ENCODE measurements around the gene PTPDC1. TPM values are rescaled to one million over a fixed set of nuclear protein-coding genes. Genes with fewer than 3 reads are reported as not detected.

The PTPDC1 gene
- total and polyA plus RNA-seq, 2 of the 4 experiments (the other 2 are of a cell fraction): 3.9 to 6.1 TPM

DNA sequence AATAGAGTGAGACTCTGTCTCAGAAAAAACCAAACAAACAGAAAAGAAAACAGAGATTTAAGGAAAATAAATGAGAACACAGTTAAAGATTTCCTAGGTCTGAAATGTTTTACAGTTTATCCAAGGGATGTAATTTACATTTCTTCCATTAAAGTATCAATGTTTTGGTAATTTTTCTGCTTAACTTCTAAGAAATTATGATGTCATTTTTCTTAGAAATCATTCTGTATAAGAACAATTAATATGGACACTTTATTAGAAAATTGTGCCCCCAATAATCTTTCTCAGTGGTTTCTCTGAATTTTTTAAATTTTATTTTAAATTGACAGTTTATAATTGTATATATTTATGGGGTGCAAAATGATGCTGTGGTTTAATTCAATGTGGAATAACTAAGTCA is 49.8 kb upstream of the PTPDC1 start:
- Histone ChIP-seq H3K4ac (ENCODE audit: low read depth, low read length) (no peak overlapping the region), H3K9ac (ENCODE audit: low read depth, low read length) (no peak overlapping the region), H2BK120ac (ENCODE audit: low read depth, low read length) (no peak overlapping the region), H3K56ac (ENCODE audit: extremely low read depth, insufficient read depth, low read length) (no peak overlapping the region), H2AK9ac (replicated peaks; ENCODE audit: low read depth, low read length, poor library complexity) (no peak overlapping the region), H4K5ac (ENCODE audit: low read depth, low read length) (no peak overlapping the region), H3K4me2 (ENCODE audit: low read depth, low read length) (no peak overlapping the region), H3K9me1 (ENCODE audit: insufficient read depth, low read length) (no peaks in the 10 kb centered on the region), H4K20me1 (ENCODE audit: insufficient read depth, low read length) (no peaks in the 10 kb centered on the region), H3K23ac (ENCODE audit: low read depth, low read length) (no peak overlapping the region), H4K8ac (ENCODE audit: low read depth in 2 of 2, low read length in 2 of 2) (no peak overlapping the region), H2BK15ac (ENCODE audit: low read depth, low read length) (no peak overlapping the region), H3K4me1 (ENCODE audit: control insufficient read depth, insufficient read depth, low read length) (no peaks in the 10 kb centered on the region), H2AK5ac (ENCODE audit: low read depth, low read length) (no peak overlapping the region), H3K9me3 (ENCODE audit: control insufficient read depth, insufficient read depth, low read length) (no peaks in the 10 kb centered on the region), H2AFZ (replicated peaks; ENCODE audit: low read length, poor library complexity) (no peak overlapping the region), H3K79me1 (ENCODE audit: low read depth in 1 of 2, low read length in 2 of 2) (peaks cover 31 to 36% of the 10 kb centered on the region in 2 experiments), H4K91ac (ENCODE audit: insufficient read depth, low read depth, low read length) (no peak overlapping the region), H3K14ac (replicated peaks; ENCODE audit: low read depth, low read length) (no peak overlapping the region), H3K36me3 (ENCODE audit: control insufficient read depth, insufficient read depth, low read length) (no peaks in the 10 kb centered on the region), H3K27me3 (ENCODE audit: control insufficient read depth, insufficient read depth, low read length) (no peaks in the 10 kb centered on the region), H3K18ac (ENCODE audit: low read depth, low read length) (no peak overlapping the region), H2BK20ac (ENCODE audit: low read depth, low read length) (no peak overlapping the region), H3K4me3 (ENCODE audit: insufficient read depth, low read depth, low read length) (no peak overlapping the region), H2BK5ac (ENCODE audit: low read depth, low read length, poor library complexity, severe bottlenecking) (no peak overlapping the region), H3K27ac (ENCODE audit: insufficient read depth, low read length) (no peak overlapping the region)
- ATAC-seq (ENCODE audit: low read depth) (no peak), DNase-seq (no peak)
- CTCF ChIA-PET: no interaction called here
- no TSS peak for BruUV-seq (replicated peaks)
- POLR2A ChIA-PET (ENCODE audit: unreplicated experiment): no interaction called here
- TF ChIP-seq SMC3 (IDR thresholded peaks at IDR 0.05; ENCODE audit: low read depth, low read length): no peak
- TF ChIP-seq ELK1 (IDR thresholded peaks at IDR 0.05; ENCODE audit: borderline replicate concordance, low read depth, low read length): no peak
- no peak for TF ChIP-seq MXI1 (IDR thresholded peaks at IDR 0.05; ENCODE audit: borderline replicate concordance, low read depth, low read length)
- no peak for TF ChIP-seq CEBPB (IDR thresholded peaks at IDR 0.05; ENCODE audit: low read depth, low read length)
- in situ Hi-C loops (cut with MboI; ENCODE audit: low sequenced_read_pairs) (no loop called here), dilution Hi-C loops (cut with HindIII; ENCODE audit: low sequenced_read_pairs, unreplicated experiment) (no loop called here), intact Hi-C loops (cut with micrococcal nuclease) (loop anchor here (10.0 kb wide), 1 partner anchor 1520 kb away; no protein-coding TSS in a partner anchor)
